Measurements from ENCODE around the gene CNBP. TPM values are rescaled to one million over a fixed set of nuclear protein-coding genes. Genes with fewer than 3 reads are reported as not detected.

CNBP gene
- total and polyA plus RNA-seq, 2 of the 13 experiments (the other 11 are each of a cell fraction or from before 2014, with no cell fraction given): 282 to 354 TPM

DNA sequence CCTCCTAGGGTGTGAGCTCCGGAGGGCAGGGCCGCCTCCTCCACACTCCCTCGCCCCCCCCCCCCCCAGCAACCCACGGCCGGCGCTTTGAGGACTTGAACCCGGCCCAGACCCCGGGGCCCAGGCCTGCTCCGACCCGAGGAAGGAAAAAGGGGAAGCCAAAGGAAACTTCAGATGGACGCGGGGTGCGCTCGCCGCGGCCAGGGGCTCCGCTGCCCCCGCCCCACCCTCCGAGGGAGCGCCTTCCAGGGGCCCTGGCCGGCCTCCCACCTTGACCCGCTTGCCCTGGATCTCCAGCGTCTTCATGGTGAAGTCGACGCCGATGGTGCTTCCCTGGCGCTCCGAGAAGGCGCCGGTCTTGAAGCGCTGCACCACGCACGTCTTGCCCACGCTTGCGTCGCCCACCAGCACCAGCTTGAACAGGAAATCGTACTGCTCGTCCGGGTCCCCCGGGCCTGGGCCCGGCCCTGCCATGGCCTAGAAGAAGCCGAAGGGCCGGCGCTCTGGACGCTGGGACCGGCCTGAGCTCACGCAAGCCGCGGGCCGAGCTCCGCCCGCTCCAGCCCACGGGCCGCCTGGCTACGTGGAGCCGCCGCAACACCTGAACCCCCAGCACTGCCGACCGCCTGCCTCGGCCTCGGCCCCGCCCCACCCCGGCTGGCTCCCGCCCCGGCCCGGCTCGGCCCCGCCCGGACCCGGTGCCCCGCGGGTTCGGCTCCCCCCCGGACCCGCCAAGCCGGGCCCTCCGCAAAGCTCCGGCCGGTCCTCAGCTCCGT is 62.5 kb downstream of the CNBP start (continued):
- no peak for TF ChIP-seq ZNF276 (CRISPR knock-in tag; IDR thresholded peaks at IDR 0.05; ENCODE audit: low read depth)
- peak; percentile 30 for TF ChIP-seq GABPB1 (CRISPR knock-in tag; IDR thresholded peaks at IDR 0.05)
- no peak for TF ChIP-seq CENPBD1 (CRISPR knock-in tag; IDR thresholded peaks at IDR 0.05; ENCODE audit: borderline replicate concordance, low read depth)
- peak; percentile 92 for TF ChIP-seq ZBTB2 (CRISPR knock-in tag; IDR thresholded peaks at IDR 0.05; ENCODE audit: low read depth)
- no peak for TF ChIP-seq ZNF674 (CRISPR knock-in tag; IDR thresholded peaks at IDR 0.05; ENCODE audit: low read depth)
- TF ChIP-seq ZNF331 (CRISPR knock-in tag; IDR thresholded peaks at IDR 0.05): no peak
- no peak for TF ChIP-seq PHF5A (CRISPR knock-in tag; IDR thresholded peaks at IDR 0.05; ENCODE audit: low read depth, unreplicated experiment)
- TF ChIP-seq ZNF143 (CRISPR knock-in tag; IDR thresholded peaks at IDR 0.05): peak; percentile 22; the same call in 1 of the 2 replicates
- TF ChIP-seq MTF1 (CRISPR knock-in tag; IDR thresholded peaks at IDR 0.05): no peak
- no peak for TF ChIP-seq CEBPG (CRISPR knock-in tag; IDR thresholded peaks at IDR 0.05)
- no peak for TF ChIP-seq ARNTL (CRISPR knock-in tag; IDR thresholded peaks at IDR 0.05)
- no peak for TF ChIP-seq USF2 (IDR thresholded peaks at IDR 0.05; ENCODE audit: low read depth, low read length)
- no peak for TF ChIP-seq USF2 (CRISPR knock-in tag; IDR thresholded peaks at IDR 0.05; ENCODE audit: borderline replicate concordance)
- TF ChIP-seq HDAC1 (CRISPR knock-in tag; IDR thresholded peaks at IDR 0.05): peak; percentile 35; the same call in 1 of the 2 replicates
- TF ChIP-seq SIN3A (IDR thresholded peaks at IDR 0.05; ENCODE audit: borderline replicate concordance, low read depth, low read length): peak; percentile 14; the same call in 1 of the 2 replicates
- no peak for TF ChIP-seq ZNF614 (CRISPR knock-in tag; IDR thresholded peaks at IDR 0.05; ENCODE audit: borderline replicate concordance)
- TF ChIP-seq SKI (IDR thresholded peaks at IDR 0.05; ENCODE audit: partially characterized antibody): no peak
- TF ChIP-seq ATF7 (IDR thresholded peaks at IDR 0.05): no peak
- no peak for TF ChIP-seq ATF7 (CRISPR knock-in tag; IDR thresholded peaks at IDR 0.05)
- no peak for TF ChIP-seq HNRNPUL1 (IDR thresholded peaks at IDR 0.05; ENCODE audit: low read depth, low read length)
- no peak for TF ChIP-seq ZNF274 (CRISPR knock-in tag; IDR thresholded peaks at IDR 0.05)
- 0 out of 2 replicates have a peak, but pooled peaks have one; percentile 4 for TF ChIP-seq TMF1 (CRISPR knock-in tag; IDR thresholded peaks at IDR 0.05; ENCODE audit: low read depth)
- TF ChIP-seq MYC (CRISPR knock-in tag; IDR thresholded peaks at IDR 0.05; ENCODE audit: borderline replicate concordance): peak; percentile 49; the same call in 1 of the 2 replicates

All from HepG2 (cell line).